ENCODE measurements around the gene RFLNA.

- TF ChIP-seq POLR2A (IDR thresholded peaks at IDR 0.05; ENCODE audit: low read length) (no peak), GATA1 (IDR thresholded peaks at IDR 0.05; ENCODE audit: low read depth, low read length) (no peak)
Observed at GRCh38 chr12:124363353-124363965, 68.6 kb downstream of the RFLNA start.

All from erythroblast (primary cell).